Spleen (tissue), 11 donors: Measurements from ENCODE around the gene C10orf105. TPM values are rescaled to one million over a fixed set of nuclear protein-coding genes. Genes with fewer than 3 reads are reported as not detected.

ENCODE experiments used
- DNase-seq: peaks from one replicate; pipeline ENCODE4 v3.0.0-alpha.2; 2020
- H3K27ac ChIP-seq, 8 donors: fragments of 200-600 bp; sonication (generic) in 7 of 8; 1 replicate in 4 of 8; 2 replicates in 4 of 8; pipeline versions ENCODE4 v1.5.0 to v1.8.0; 2016 to 2021; ENCODE audit warnings: inconsistent platforms in 4 of 8, mild to moderate bottlenecking in 4 of 8, moderate library complexity in 1 of 8
- H3K27me3 ChIP-seq, 7 donors: fragments of 200-600 bp; sonication (generic) in 6 of 7; replicated peaks in 1 of 7; 1 replicate in 4 of 7; 2 replicates in 3 of 7; pipeline versions ENCODE4 v1.5.0 to v1.8.0; 2016 to 2021; ENCODE audit warnings: inconsistent platforms in 3 of 7, mild to moderate bottlenecking in 1 of 7
- H3K36me3 ChIP-seq, 6 donors: fragments of 200-600 bp; sonication (generic) in 5 of 6; 1 replicate in 4 of 6; 2 replicates in 2 of 6; pipeline versions ENCODE4 v1.5.0 to v1.8.0; 2016 to 2021; ENCODE audit warnings: inconsistent platforms in 2 of 6
- H3K4me1 ChIP-seq, 6 donors: fragments of 200-600 bp; sonication (generic) in 5 of 6; 1 replicate in 3 of 6; 2 replicates in 3 of 6; pipeline versions ENCODE4 v1.5.0 to v1.8.0; 2016 to 2021; ENCODE audit warnings: inconsistent platforms in 3 of 6
- H3K4me3 ChIP-seq, 8 donors: fragments of 200-600 bp; sonication (generic) in 7 of 8; 1 replicate in 4 of 8; 2 replicates in 4 of 8; pipeline versions ENCODE4 v1.5.0 to v1.8.0; 2016 to 2021; ENCODE audit warnings: inconsistent platforms in 4 of 8, mild to moderate bottlenecking in 4 of 8, moderate library complexity in 2 of 8
- H3K9me3 ChIP-seq, 8 donors: fragments of 200-600 bp; sonication (generic) in 7 of 8; 1 replicate in 4 of 8; 2 replicates in 4 of 8; pipeline versions ENCODE4 v1.5.0 to v1.8.0; 2016 to 2021; ENCODE audit warnings: inconsistent platforms in 4 of 8
- POLR2A ChIP-seq, 3 donors: fragments of 450-650 bp; IDR thresholded peaks; one replicate each; pipeline ENCODE4 v1.5.1; 2017; ENCODE audit warnings: antibody characterized with exemption in 3 of 3, mild to moderate bottlenecking in 1 of 3
- POLR2AphosphoS5 ChIP-seq, 3 donors: sonication (generic); formaldehyde crosslinking; IDR thresholded peaks; one replicate each; pipeline ENCODE4 v1.5.1; 2017; ENCODE audit warnings: antibody characterized with exemption in 3 of 3
- WGBS, 5 donors: extraction: QIAGEN DNeasy Blood & Tissue Kit in 3 of 5; methylation state at CpG; one replicate each; pipeline versions ENCODE4 v1.1.5 to v1.1.7; 2013 to 2018; 5-methylcytosine and 5-hydroxymethylcytosine counted together
- intact Hi-C: fragments of 100-400 bp; cut with DNase I; formaldehyde crosslinking; loops from one replicate; pipeline ENCODE4 v1.15.0; 2023; ENCODE audit warnings: low total_unique reads
- polyA plus RNA-seq, 3 donors: library from polyadenylated mRNA; stranded (reverse); fragments of 200-250 nt; gene quantifications; one replicate each; pipeline ENCODE4 v1.2.1, GENCODE V29; 2013
- total RNA-seq, 7 donors: library from RNA; depleted of rRNA in 3 of 7; stranded (reverse); fragments of >200 nt in 3 of 7; fragmentation: NEBNext Ultra II Directional in 4 of 7; extraction: Animal tissue kit (Norgen Biotek cat#: 25700) in 4 of 7; gene quantifications; one replicate each; pipeline versions ENCODE4 v1.1.0 to v1.2.1, GENCODE V29; 2016 to 2021
- TF ChIP-seq, protein P1 (sequence below), 11 experiments: fragments of 200-600 bp in 7 of 11; fragments of 450-650 bp in 4 of 11; sonication (generic) in 4 of 11; IDR thresholded peaks in 8 of 11; conservative IDR thresholded peaks in 3 of 11; 1 replicate in 7 of 11; 2 replicates in 4 of 11; pipeline versions ENCODE4 v1.4.0 to v1.8.0; 2016 to 2021; ENCODE audit warnings: antibody characterized with exemption in 11 of 11, inconsistent platforms in 4 of 11, mild to moderate bottlenecking in 1 of 11
- donor health status: healthy with polysubstance abuse.
- donor health status: DM: no; HTN: no; CAD: no; lungs with moderate emphysema.
- donor health status: DM: no; HTN: no; CAD: no.
- donor health status: Bipolar disorder and iron deficiency.
- donor health status: healthy.
- donor health status: DM: no; HTN: no; CAD: no.
- donor health status: DM: yes; HTN: yes; CAD: no.

Gene C10orf105
- total and polyA plus RNA-seq, 10 donors: 0.08 to 4.4 (median 2.6) TPM

DNA sequence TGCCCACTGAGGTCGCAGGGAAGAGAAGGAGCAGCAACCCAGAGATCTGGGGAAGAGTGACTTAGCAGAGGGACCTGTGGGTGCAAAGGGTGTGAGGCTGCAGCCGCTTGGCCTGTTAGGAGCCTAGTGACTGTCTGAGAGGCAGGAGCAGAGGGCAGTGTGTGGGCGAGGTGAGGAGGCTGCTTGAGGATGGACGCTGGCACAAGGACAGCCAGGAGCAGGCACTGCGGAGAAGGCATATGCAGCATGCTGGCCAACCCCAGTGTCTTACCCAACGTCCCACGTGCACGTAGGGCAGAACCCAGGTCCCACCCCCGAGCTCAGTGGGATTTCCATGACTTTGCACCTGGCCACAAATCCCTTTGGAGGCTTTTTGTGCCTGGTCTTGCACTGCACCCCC is 54.1 kb downstream of the C10orf105 start:
- TF ChIP-seq POLR2AphosphoS5 (IDR thresholded peaks at IDR 0.05) (no peak), POLR2A (IDR thresholded peaks at IDR 0.05) (no peak)
- TF ChIP-seq, protein P1, sequence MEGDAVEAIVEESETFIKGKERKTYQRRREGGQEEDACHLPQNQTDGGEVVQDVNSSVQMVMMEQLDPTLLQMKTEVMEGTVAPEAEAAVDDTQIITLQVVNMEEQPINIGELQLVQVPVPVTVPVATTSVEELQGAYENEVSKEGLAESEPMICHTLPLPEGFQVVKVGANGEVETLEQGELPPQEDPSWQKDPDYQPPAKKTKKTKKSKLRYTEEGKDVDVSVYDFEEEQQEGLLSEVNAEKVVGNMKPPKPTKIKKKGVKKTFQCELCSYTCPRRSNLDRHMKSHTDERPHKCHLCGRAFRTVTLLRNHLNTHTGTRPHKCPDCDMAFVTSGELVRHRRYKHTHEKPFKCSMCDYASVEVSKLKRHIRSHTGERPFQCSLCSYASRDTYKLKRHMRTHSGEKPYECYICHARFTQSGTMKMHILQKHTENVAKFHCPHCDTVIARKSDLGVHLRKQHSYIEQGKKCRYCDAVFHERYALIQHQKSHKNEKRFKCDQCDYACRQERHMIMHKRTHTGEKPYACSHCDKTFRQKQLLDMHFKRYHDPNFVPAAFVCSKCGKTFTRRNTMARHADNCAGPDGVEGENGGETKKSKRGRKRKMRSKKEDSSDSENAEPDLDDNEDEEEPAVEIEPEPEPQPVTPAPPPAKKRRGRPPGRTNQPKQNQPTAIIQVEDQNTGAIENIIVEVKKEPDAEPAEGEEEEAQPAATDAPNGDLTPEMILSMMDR (IDR thresholded peaks at IDR 0.05 in 8 of 11, conservative IDR thresholded peaks at IDR 0.05 in 3 of 11): no peak
- DNase-seq: no peak
- no peak overlapping the region for H3K27ac ChIP-seq
- peaks cover 0 to 2% (median 0%) of the 10 kb centered on the region in 8 donors for H3K9me3 ChIP-seq
- H3K4me1 ChIP-seq: peaks cover 0 to 17% (median 13%) of the 10 kb centered on the region in 6 donors
- 74 to 92% (median 87%) methylated on average over 9 of the region's 9 CpGs for WGBS, 5 donors
- H3K4me3 ChIP-seq: no peak overlapping the region
- no peaks in the 10 kb centered on the region for H3K36me3 ChIP-seq
- intact Hi-C loops: no loop called here
- H3K27me3 ChIP-seq: peaks cover 0 to 4% (median 0%) of the 10 kb centered on the region in 7 donors

- TF ChIP-seq, protein P1 (IDR thresholded peaks at IDR 0.05 in 8 of 11, conservative IDR thresholded peaks at IDR 0.05 in 3 of 11): no peak
- TF ChIP-seq POLR2AphosphoS5 (IDR thresholded peaks at IDR 0.05) (no peak), POLR2A (IDR thresholded peaks at IDR 0.05) (no peak)
- no peaks in the 10 kb centered on the region for H3K36me3 ChIP-seq
- intact Hi-C loops: no loop called here
- DNase-seq: no peak
- H3K4me3 ChIP-seq: no peak overlapping the region
- 63 to 97% (median 69%) methylated on average over 2 of the region's 2 CpGs for WGBS, 5 donors
- no peak overlapping the region for H3K27ac ChIP-seq
- peaks cover 0 to 6% (median 0%) of the 10 kb centered on the region in 8 donors for H3K9me3 ChIP-seq
- H3K4me1 ChIP-seq: peaks cover 0 to 17% (median 13%) of the 10 kb centered on the region in 6 donors
- peaks cover 0 to 4% (median 0%) of the 10 kb centered on the region in 7 donors for H3K27me3 ChIP-seq
Observed at GRCh38 chr10:71664585-71664984, 55.0 kb downstream of the C10orf105 start.

- 81 to 91% (median 87%) methylated on average over 7 of the region's 7 CpGs for WGBS, 5 donors
- Histone ChIP-seq H3K9me3 (peaks cover 0 to 6% (median 0%) of the 10 kb centered on the region in 8 donors), H3K36me3 (no peaks in the 10 kb centered on the region), H3K27me3 (peaks cover 0 to 4% (median 0%) of the 10 kb centered on the region in 7 donors), H3K27ac (no peak overlapping the region), H3K4me1 (peaks cover 0 to 17% (median 13%) of the 10 kb centered on the region in 6 donors), H3K4me3 (no peak overlapping the region)
- TF ChIP-seq, protein P1 (IDR thresholded peaks at IDR 0.05 in 8 of 11, conservative IDR thresholded peaks at IDR 0.05 in 3 of 11): no peak
- TF ChIP-seq POLR2A (IDR thresholded peaks at IDR 0.05) (no peak), POLR2AphosphoS5 (IDR thresholded peaks at IDR 0.05) (no peak)
- intact Hi-C loops: no loop called here
- no peak for DNase-seq
Observed at GRCh38 chr10:71663311-71663710, 56.3 kb downstream of the C10orf105 start.

- H3K27me3 ChIP-seq: peaks cover 0 to 4% (median 0%) of the 10 kb centered on the region in 7 donors
- DNase-seq: no peak
- H3K4me3 ChIP-seq: no peak overlapping the region
- peaks cover 0 to 6% (median 0%) of the 10 kb centered on the region in 8 donors for H3K9me3 ChIP-seq
- intact Hi-C loops: no loop called here
- 89 to 94% (median 93%) methylated on average over 14 to 28 of the region's 28 CpGs for WGBS, 5 donors
- TF ChIP-seq POLR2A (IDR thresholded peaks at IDR 0.05): no peak
- TF ChIP-seq, protein P1 (IDR thresholded peaks at IDR 0.05 in 8 of 11, conservative IDR thresholded peaks at IDR 0.05 in 3 of 11): no peak
- TF ChIP-seq POLR2AphosphoS5 (IDR thresholded peaks at IDR 0.05): no peak
- no peak overlapping the region for H3K27ac ChIP-seq
- H3K4me1 ChIP-seq: peaks cover 0 to 6% (median 4%) of the 10 kb centered on the region in 6 donors
- H3K36me3 ChIP-seq: no peaks in the 10 kb centered on the region
Observed at GRCh38 chr10:71661779-71662336, 57.7 kb downstream of the C10orf105 start.
